MM.1S (cell line): ENCODE measurements around the gene LMOD3.

Source experiments
- CTCF ChIP-seq: fragments of 300-600 bp; sonication (generic); IDR thresholded peaks from 2 replicates; pipeline ENCODE4 v1.5.1; 2016; ENCODE audit warnings: antibody characterized with exemption, low read length, mixed read lengths
- EZH2phosphoT487 ChIP-seq: fragments of 300-600 bp; sonication (generic); IDR thresholded peaks from 2 replicates; pipeline ENCODE4 v1.6.1; 2018; ENCODE audit warnings: antibody characterized with exemption, low read length

- TF ChIP-seq EZH2phosphoT487 (no peak), CTCF (no peak)
Observed at GRCh38 chr3:69118555-69118954, 3.8 kb downstream of the LMOD3 start.
